HPDE6-E6E7 (cell line): ENCODE data around the gene AGFG2.

Experiments used
- DNase-seq: peaks from one replicate; pipeline ENCODE4 v3.0.0; 2011; ENCODE audit warnings: missing footprints; ENCODE audit errors: extremely low spot score

The AGFG2 gene

DNA sequence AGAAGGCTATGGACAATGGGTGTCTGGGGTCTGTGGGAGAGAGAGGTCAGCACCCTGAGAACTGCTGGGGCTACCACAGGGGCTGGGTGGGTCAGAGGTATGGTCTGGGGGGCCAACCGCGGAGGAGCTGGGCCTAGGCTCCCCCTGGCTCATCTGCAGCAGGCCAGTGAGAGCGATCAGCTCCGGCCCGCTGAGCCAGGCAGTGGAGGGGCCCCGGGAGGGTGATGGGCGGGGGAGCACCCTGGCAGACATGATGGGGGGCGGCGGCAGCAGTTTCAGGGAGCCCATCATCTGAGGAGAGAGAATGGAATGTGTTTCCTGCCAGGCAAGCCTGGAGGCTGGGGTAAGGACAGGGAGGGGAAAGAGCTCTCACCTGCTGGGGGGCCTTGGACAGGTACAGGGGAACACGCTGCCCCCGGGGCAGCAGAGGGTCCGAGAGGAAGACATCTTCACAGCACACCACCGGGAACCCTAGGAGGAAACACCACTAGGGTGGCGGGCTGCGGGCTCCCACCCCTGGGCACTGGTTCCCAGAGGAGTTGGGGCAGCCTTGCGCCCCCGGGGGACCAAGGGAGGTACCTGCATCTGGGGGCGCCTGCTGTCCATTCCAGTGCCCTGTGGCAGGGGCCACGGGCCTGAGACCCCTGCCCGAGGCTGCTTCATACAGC lies 33.4 kb downstream of the AGFG2 start:
- DNase-seq = no peak

- no peak for DNase-seq
These were observed 34.1 kb downstream of the AGFG2 start for GRCh38 chr7:100572949-100573675.

- no peak for DNase-seq
These were observed 34.8 kb downstream of the AGFG2 start, which contains the start of gene SAP25 for GRCh38 chr7:100573691-100574361. TSS of gene SAP25 (minus strand) at chr7:100573900. CDS start at chr7:100573742, 158 bp downstream.

DNA sequence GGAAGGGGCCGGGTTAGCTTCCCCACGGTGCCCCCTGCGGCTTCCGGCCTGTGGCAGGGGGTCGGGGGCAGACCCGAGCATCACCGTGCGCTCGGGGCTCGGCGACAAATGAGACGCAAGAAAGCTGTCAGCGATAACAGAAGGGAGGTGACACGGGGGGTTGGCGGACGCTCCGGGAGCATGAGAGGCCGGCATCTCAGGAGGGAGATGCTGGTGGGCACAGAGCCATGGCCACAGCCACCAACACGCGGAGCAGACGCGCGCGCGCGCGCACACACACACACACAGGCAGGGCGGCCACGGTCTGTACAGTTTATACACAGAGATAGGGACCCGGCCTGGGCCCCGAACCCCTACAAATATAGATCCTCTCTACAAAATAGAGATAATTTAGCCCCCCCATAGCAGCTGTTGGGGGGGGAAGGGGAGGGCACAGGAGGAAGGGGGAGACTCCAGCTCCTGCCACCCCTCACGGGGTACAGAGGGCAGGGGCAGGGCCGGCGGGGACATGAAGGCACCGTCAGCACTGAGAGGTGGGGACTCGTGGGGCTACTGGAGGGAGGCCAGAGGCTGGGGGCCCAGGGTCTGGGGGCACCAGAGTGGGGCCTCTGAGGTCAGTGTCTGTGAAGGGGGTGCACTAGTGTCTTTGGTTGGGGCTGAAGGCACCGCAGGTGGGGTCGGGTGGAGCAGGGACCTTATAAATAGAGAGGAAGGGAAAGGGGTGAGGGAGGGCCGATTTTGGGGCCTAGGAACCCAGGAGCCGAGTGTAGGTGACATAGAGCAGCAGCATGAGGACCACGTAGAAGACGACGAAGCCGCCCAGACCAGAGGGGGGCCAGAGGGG lies 35.6 kb downstream of the AGFG2 start:
- DNase-seq = no peak

- DNase-seq = no peak
These were observed 36.2 kb downstream of the AGFG2 start for GRCh38 chr7:100575206-100575631.

- no peak for DNase-seq
These were observed 36.9 kb downstream of the AGFG2 start for GRCh38 chr7:100575746-100576383.

DNA sequence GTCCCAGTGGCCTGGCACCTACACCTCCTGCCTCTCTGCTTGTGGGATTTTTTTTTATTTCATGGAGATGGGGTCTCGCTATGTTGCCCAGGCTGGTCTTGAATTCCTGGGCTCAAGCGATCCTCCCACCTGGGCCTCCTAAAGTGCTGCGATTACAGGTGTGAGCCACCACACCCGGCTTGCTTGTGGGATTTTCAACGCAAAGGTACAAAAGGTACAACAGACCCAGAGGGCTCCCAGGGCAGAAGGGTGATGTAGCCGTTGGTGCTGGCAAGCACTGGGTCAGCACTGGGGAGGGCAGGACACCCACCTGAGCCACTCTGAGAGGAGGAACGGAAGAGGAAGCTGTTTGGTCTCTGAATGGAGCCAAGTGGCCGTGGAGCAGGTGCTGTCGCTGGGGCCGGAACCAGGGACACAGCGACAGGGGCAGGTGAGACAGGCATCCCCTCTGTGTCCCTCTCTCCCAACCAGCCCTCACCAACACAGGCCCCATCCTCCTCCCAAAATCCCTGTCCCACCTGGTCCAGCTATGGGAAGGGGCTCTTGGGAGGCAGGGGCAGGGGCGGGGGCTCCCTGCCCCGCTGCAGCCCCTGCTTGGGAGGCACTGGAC lies 37.5 kb downstream of the AGFG2 start:
- no peak for DNase-seq

- DNase-seq = no peak
These were observed 38.1 kb downstream of the AGFG2 start for GRCh38 chr7:100577103-100577502.

GRCh38 chr7:100577507-100577906 lies 38.5 kb downstream of the AGFG2 start:
- DNase-seq = no peak

DNA sequence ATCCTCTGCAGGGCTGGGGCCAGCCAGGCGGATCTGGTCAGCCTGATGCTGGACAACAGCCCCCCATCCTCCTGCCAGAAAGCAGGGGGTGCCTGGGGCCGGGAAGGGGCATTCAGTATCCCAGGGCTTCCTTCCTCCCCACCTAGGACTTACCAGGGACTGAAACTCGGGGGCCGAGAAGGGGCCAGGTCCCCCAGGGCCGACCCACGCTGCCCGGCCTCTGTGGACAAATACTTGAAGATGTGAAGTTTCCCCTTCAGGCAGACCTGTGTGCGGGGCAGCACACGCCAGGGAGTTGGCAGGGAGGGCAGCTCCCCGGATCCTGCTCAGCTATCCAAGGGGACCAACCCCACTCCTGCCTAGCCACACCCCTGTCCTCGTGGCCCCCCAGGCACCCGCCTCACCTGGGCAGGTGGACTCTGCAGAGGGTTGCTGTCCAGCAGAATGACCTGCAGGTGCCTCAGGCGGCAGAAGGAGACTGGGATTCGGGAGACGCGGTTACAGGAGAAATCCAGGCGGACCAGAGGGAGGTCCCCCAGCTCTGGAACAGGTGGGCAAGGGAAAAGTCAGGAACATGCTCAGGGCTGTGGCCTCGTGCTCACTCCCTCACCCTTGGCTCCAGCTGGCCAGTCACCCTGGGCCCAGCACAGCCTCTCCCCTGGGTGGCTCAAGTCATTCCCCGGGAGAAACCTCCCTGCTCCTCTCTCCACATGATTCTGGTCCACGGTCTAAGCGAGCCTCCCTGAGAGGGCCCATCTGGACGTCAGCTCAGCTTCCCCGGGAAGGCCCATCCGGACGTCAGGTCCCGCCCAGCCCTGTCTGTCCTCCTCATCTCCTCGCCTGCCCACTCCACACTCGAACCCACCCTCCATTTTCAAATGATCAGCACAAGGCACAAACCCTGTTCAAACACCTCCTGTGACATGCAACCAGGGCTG lies 39.5 kb downstream of the AGFG2 start:
- no peak for DNase-seq

DNA sequence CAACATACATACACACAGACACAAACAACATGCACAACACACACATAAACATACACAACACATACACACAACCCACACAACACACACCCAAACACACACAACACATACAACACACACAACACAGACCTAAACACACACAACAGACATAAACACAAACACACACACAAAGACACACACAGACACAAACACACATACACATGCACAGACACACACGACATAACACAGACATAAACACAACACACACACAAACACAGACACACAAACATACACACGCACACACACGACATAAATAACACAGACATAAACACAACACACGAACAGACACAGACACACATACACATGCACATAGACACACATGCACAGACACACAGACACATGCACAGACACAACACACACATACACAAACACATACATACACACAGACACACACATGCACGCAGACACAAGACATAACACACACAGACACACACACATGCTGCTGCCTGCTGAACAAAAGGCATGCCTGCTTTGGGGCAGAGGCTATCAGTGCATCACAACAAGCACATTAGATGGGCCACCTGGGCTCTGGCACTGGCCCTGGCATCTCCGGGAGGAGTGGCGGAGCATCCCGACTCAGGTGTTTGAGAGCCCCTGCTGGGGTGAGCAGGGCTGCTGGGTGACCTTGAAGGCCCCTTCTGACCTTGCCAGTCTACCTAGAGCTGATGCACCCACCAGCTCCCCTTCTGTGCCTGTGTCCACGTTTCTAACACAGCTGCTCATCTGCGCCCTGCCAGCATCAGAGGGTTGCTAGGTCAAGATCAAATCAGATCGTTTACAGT lies 41.7 kb downstream of the AGFG2 start:
- DNase-seq = no peak

DNA sequence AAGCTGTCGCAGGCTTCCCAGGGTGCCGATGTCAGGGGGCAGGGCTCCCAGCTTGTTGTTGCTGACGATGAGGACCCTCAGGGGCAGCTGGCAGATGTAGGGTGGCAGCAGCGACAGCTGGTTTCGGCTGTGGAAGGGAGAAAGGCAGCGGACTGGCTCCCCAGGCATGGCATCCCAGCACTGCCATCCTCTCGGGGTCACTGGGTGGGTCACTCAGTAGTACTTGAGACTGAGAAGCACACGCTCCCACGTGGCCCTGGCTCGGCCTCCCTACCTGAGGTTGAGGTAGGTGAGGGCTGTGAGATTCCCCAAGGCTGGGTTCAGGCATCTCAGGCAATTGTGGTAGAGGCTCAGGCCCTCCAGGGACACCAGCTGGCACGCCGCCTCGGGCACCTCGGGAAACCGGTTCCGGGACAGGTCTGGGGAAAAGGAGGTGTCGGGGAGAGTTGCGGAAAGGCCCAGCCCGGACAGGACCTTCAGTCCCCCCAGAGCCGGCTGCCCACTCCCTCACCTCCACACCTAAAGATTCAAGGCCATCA lies 43.1 kb downstream of the AGFG2 start:
- no peak for DNase-seq

GRCh38 chr7:100582650-100583049 lies 43.6 kb downstream of the AGFG2 start:
- DNase-seq = no peak

DNA sequence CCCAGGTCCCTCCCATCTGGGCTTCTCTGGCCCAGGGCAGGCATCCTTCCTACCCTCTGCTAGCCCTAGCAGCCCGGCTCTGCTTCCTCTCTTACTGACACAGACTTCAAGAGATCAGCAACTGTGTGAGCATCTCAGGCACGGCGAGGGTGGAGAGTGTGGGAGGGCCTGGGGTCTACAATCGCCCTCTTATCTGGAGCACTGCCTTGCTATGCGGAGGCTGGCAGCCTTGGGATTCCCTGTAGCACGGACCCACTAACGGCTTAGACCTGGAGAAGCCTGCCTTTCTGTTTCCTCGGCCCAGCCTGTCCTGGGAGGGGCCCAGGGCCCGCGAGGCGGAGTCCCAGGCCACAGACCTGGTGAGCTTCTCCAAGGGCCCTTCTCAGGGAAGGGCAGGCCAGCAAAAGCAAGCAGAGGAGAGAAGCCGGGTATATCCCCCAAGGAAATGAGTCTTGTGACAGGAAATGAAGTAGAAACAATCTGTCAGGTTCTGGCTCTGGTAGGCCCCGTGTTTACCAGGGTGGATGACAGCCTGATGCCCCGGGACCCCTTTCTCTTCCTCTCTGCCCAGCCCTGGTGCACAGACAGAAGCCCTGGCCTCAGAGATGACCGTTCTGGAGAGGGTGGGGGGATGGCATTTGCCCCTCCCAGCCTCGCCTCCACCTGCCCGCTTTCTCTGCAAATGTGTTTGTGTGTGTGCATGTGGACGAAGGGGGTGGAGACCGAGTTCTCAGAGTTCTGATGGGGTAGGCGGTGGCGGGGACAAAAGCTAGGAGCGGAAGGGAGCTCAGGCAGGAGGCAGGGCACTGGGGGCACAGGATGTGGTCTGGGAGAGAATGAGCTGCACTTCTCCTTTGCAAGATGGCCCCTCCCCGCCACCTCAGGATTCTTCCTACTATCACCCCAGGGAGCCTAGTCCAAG lies 44.4 kb downstream of the AGFG2 start:
- DNase-seq = no peak

- DNase-seq = no peak
These were observed 45.2 kb downstream of the AGFG2 start for GRCh38 chr7:100584054-100584682.

- DNase-seq = no peak
These were observed 45.9 kb downstream of the AGFG2 start for GRCh38 chr7:100584683-100585510.
